Breast epithelium (tissue), 4 donors: Measurements from ENCODE around the gene CAMK2B. TPM values are rescaled to one million over a fixed set of nuclear protein-coding genes. Genes with fewer than 3 reads are reported as not detected.

Experiments
- DNase-seq, 2 donors: peaks; one replicate each; pipeline ENCODE4 v3.0.0-alpha.2; 2019; ENCODE audit warnings: low spot score in 2 of 2
- H3K27ac ChIP-seq, 2 donors: fragments of 200-600 bp; sonication (generic) in 1 of 2; one replicate each; pipeline ENCODE4 v1.5.1; 2016 to 2019; ENCODE audit warnings: mild to moderate bottlenecking in 1 of 2
- H3K27me3 ChIP-seq, 2 donors: fragments of 200-600 bp; sonication (generic) in 1 of 2; one replicate each; pipeline versions ENCODE4 v1.5.1 to v1.6.0; 2017 to 2019; ENCODE audit warnings: control low read depth in 1 of 2, mild to moderate bottlenecking in 1 of 2
- H3K36me3 ChIP-seq: fragments of 200-600 bp; one replicate; pipeline ENCODE4 v1.5.1; 2019
- H3K4me1 ChIP-seq, 2 donors: fragments of 200-600 bp; sonication (generic); one replicate each; pipeline ENCODE4 v1.5.1; 2016 to 2019; ENCODE audit warnings: control low read depth in 1 of 2
- H3K4me3 ChIP-seq, 3 donors: fragments of 200-600 bp; sonication (generic); 1 replicate in 2 of 3; 2 replicates in 1 of 3; pipeline ENCODE4 v1.5.1; 2016 to 2019; ENCODE audit warnings: mild to moderate bottlenecking in 3 of 3, moderate library complexity in 2 of 3
- H3K9me3 ChIP-seq, 2 donors: fragments of 200-600 bp; sonication (generic) in 1 of 2; one replicate each; pipeline ENCODE4 v1.5.1; 2016 to 2019; ENCODE audit warnings: control low read depth in 1 of 2
- CTCF ChIP-seq, 3 donors: fragments of 450-650 bp; IDR thresholded peaks; one replicate each; pipeline ENCODE4 v1.5.1; 2016 to 2017; ENCODE audit warnings: antibody characterized with exemption in 3 of 3, mild to moderate bottlenecking in 3 of 3, moderate library complexity in 3 of 3
- POLR2A ChIP-seq: fragments of 450-650 bp; IDR thresholded peaks from one replicate; pipeline ENCODE4 v1.6.1; 2016; ENCODE audit warnings: antibody characterized with exemption, mild to moderate bottlenecking, moderate library complexity
- POLR2AphosphoS5 ChIP-seq, 3 donors: sonication (generic); formaldehyde crosslinking; IDR thresholded peaks; one replicate each; pipeline ENCODE4 v1.6.1; 2017; ENCODE audit warnings: antibody characterized with exemption in 3 of 3
- intact Hi-C: fragments of 100-400 bp; cut with DNase I; formaldehyde crosslinking; loops from one replicate; pipeline ENCODE4 v1.15.1; 2023; ENCODE audit warnings: low total_unique reads
- total RNA-seq, 3 donors: library from RNA; depleted of rRNA; stranded (reverse); fragments of >200 nt; gene quantifications; one replicate each; pipeline ENCODE4 v1.1.0, GENCODE V29; 2016

CAMK2B gene
- total RNA-seq, 3 donors from 2014 or later, result 2.0 to 9.2 TPM; not detected in 1

- no peak for DNase-seq
- H3K27ac ChIP-seq, result no peak overlapping the region
- H3K4me3 ChIP-seq, result no peak overlapping the region
- no peaks in the 10 kb centered on the region for H3K36me3 ChIP-seq
- no peaks in the 10 kb centered on the region for H3K9me3 ChIP-seq
- no peaks in the 10 kb centered on the region for H3K4me1 ChIP-seq
- H3K27me3 ChIP-seq, result no peaks in the 10 kb centered on the region
- intact Hi-C loops, result no loop called here
- no peak for TF ChIP-seq POLR2A
- no peak for TF ChIP-seq POLR2AphosphoS5 (IDR thresholded peaks at IDR 0.05)
- no peak for TF ChIP-seq CTCF (IDR thresholded peaks at IDR 0.05)
Observed at GRCh38 chr7:44275957-44276570, 49.3 kb downstream of the CAMK2B start.

- no peak for DNase-seq
- Histone ChIP-seq H3K27me3 (no peaks in the 10 kb centered on the region), H3K36me3 (no peaks in the 10 kb centered on the region), H3K4me3 (no peak overlapping the region), H3K9me3 (no peaks in the 10 kb centered on the region), H3K27ac (no peak overlapping the region), H3K4me1 (no peaks in the 10 kb centered on the region)
- TF ChIP-seq CTCF (IDR thresholded peaks at IDR 0.05) (no peak), POLR2A (no peak), POLR2AphosphoS5 (IDR thresholded peaks at IDR 0.05) (no peak)
- intact Hi-C loops, result no loop called here
Observed at GRCh38 chr7:44275146-44275545, 50.2 kb downstream of the CAMK2B start.

- DNase-seq, result no peak
- no peak for TF ChIP-seq POLR2AphosphoS5 (IDR thresholded peaks at IDR 0.05)
- intact Hi-C loops, result no loop called here
Observed at GRCh38 chr7:44274623-44274975, 50.8 kb downstream of the CAMK2B start.

GRCh38 chr7:44273681-44274622, 51.4 kb downstream of the CAMK2B start:
- Histone ChIP-seq H3K9me3 (no peaks in the 10 kb centered on the region), H3K36me3 (no peaks in the 10 kb centered on the region), H3K4me1 (no peaks in the 10 kb centered on the region), H3K27me3 (no peaks in the 10 kb centered on the region), H3K27ac (no peak overlapping the region), H3K4me3 (no peak overlapping the region)
- intact Hi-C loops, result no loop called here
- DNase-seq, result no peak
- TF ChIP-seq CTCF (IDR thresholded peaks at IDR 0.05) (no peak), POLR2AphosphoS5 (IDR thresholded peaks at IDR 0.05) (no peak), POLR2A (no peak)

More at GRCh38 chr7:44274623-44274975, 50.8 kb downstream of the CAMK2B start:
- H3K27ac ChIP-seq, result no peak overlapping the region
- no peaks in the 10 kb centered on the region for H3K9me3 ChIP-seq
- H3K27me3 ChIP-seq, result no peaks in the 10 kb centered on the region
- H3K4me3 ChIP-seq, result no peak overlapping the region
- no peaks in the 10 kb centered on the region for H3K36me3 ChIP-seq
- no peaks in the 10 kb centered on the region for H3K4me1 ChIP-seq

- no peaks in the 10 kb centered on the region for H3K4me1 ChIP-seq
- intact Hi-C loops, result no loop called here
- H3K4me3 ChIP-seq, result no peak overlapping the region
- no peaks in the 10 kb centered on the region for H3K27me3 ChIP-seq
- no peaks in the 10 kb centered on the region for H3K36me3 ChIP-seq
- TF ChIP-seq POLR2AphosphoS5 (IDR thresholded peaks at IDR 0.05) (no peak), POLR2A (no peak), CTCF (IDR thresholded peaks at IDR 0.05) (no peak)
- DNase-seq, result no peak
- no peaks in the 10 kb centered on the region for H3K9me3 ChIP-seq
- no peak overlapping the region for H3K27ac ChIP-seq
Observed at GRCh38 chr7:44272981-44273380, 52.4 kb downstream of the CAMK2B start.
